ENCODE measurements around the gene NDUFAF5. TPM values are rescaled to one million over a fixed set of nuclear protein-coding genes. Genes with fewer than 3 reads are reported as not detected.

The NDUFAF5 gene
- total RNA-seq, 1 donor from 2014 or later = 11.1 TPM

GRCh38 chr20:13775867-13776266 is 9.0 kb upstream of the NDUFAF5 start:
- DNase-seq (ENCODE audit: low read depth in 2 of 2) = no peak

DNA sequence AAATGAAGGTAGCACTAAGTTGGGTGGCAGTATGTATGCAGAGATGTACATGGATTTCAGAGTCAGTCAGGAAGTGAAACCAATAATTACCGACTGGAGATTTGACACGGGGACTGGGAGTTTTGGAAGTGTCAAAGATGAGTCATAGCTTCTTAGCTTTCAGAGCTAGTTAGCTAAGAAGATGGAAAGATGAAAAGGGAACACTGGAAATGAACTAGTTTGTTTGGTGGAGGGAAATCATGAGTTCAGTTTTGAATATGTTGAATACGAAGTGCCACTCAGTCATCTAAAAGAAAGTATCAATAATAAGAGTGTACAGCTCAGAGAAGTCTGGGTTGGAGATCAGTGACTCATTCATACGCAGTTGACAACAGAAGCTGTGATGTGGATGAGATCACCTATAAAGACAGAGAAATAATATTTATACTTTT is 7.6 kb upstream of the NDUFAF5 start:
- DNase-seq (ENCODE audit: low read depth in 2 of 2) = peak in 1 of 2 donors; percentile 72

DNA sequence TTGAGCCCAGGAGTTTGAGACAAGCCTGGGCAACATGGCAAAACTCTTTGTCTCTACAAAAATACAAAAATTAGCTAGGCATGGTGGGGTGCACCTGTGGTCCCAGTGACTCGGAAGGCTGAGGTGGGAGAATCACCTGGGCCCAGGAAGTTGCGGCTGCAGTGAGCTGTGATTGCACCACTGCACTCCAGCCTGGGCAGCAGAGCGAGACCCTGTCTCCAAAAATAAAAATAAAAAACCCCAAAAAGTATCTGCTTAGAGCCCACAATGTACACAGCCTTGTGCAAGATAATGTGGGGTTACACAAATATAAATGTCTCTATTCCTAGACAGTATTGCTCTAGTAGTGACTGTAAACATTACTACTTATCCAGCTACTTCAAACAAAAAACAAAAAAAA is 6.0 kb upstream of the NDUFAF5 start:
- no peak for DNase-seq (ENCODE audit: low read depth in 2 of 2)

DNA sequence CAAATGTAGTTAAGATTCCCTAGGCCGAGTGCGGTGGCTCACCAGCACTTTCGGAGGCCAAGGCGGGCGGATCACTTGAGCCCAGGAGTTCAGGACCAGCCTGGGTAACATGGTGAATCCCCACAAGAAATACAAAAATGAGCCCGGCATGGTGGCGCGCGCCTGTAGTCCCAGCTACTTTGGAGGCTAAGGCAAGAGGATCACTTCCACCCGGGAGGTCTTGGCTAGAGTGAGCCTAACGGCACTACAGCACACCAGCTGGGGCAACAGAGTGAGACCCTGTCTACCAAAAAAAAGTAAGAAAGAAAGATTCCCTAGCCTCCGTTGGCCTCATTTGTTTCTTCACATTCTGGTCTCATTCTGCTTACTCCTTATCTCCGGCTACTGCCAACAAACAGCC is 1.3 kb upstream of the NDUFAF5 start:
- DNase-seq (ENCODE audit: low read depth in 2 of 2) = no peak

- DNase-seq (ENCODE audit: low read depth in 2 of 2) = no peak
Observed at GRCh38 chr20:13784271-13784892, 446 bp upstream of the NDUFAF5 start.

DNA sequence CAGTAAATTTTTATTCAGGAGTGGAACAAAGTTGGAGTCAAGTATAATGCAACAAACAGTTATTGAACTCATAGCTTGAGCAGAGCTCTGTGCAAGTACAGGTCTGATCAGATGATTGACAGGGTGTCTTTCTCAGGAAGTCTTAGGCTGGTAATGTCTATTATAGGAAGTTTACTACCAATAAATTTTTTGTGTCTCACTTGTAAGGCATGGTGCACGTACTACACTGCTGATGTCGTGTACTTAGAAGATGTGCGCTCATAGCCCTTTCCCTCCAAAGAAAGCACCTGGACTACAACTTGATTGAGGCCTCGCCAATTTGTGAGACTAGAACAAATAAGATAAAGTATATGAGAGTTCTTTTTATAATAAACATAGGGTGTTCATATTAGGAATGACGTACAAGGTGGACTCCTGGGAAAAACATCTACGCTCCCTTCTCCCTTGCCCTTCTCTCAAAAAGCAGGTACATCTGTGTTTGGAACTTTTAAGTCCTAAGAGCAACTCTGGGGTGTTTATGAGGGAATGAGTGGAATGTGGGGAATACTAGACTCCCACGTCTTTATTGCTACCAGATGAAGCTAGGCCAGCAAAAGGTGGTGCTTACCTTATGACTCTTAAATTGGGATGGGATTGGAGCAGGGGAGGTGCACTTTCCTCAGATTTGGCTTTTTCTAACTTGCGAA is 1.5 kb downstream of the NDUFAF5 start:
- DNase-seq (ENCODE audit: low read depth in 2 of 2) = no peak

- peak; percentile 76 to 81 for DNase-seq (ENCODE audit: low read depth in 2 of 2)
Observed at GRCh38 chr20:13788167-13788834, 3.5 kb downstream of the NDUFAF5 start.

DNA sequence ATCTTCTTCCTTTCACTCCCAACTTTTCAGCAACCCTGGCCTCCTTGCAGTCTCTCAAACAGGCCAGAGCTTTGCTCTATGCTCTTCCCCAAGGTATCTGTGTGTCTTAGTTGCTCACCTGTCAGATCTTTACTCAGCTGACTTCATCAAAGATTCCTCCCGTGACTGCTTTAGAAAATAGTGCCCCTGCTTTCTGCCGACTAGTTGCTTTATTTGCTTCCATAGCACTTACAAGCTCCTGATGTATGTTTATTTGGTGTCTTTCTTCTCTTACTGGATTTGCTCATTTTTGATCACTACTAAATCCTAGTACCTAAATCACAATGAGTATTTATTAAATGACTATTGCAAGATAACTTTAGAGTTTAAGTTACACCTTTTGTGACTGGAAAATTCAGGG is 5.9 kb downstream of the NDUFAF5 start:
- DNase-seq (ENCODE audit: low read depth in 2 of 2) = no peak

DNA sequence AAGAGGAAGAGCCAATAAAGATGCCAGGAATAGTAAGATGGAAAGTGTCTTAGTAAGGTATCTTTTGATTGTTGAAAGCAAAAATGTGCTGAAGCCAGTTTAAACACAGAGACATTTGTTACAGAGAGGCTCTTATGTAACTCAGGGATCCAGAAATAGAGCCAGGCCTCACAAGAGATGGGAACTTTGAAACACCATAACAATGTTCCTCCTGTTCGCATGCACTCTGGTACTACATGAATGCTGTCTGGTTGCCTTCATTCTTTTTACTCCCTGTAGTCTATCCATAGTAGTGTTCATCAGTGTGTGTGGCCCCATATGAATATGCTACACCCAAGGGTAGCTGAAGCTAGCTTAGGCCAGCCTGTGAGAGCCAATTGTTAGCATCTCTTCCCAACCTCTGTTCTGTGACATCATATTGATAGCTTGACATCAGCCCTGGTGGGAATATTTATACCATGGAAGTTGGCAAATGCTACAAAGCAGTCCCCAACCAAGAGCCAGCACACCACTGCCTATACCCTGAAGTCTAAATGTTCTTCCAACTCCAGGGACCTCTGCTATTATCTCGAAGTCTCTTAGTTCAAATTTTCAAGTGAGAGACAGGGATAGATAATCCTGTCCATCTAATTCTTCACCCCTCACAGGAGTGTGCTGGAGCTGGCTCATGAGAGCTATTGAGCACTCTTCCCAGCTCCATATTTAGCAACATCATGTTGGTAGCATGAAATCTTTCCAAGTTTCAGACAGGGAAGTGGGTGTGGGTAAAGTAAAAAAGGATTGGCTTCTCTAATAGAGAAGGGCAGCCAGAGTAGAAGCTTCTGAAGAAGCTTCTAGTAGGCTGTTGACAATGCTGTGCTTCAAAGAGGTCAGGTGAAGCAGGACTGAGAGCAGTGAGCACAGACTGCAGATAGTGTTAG is 7.0 kb downstream of the NDUFAF5 start:
- no peak for DNase-seq (ENCODE audit: low read depth in 2 of 2)

DNA sequence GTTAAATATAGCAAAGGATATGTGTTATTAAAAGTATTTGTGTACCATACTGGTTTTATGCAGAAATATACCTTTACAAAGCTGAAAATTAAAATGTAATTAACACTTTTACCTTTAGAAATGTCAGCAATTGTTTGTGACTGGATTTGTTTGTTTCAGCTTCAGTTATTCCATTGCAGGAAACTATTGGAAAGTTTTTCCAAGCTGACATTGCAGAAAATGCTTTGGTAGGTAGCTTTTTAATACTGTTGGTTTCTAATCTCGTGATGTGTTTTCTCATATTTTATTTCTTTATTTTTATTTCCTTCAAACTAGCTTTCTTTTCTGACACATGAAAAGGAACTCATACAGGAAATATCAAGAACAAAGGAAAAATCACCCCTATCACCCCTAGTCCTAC is 8.2 kb downstream of the NDUFAF5 start:
- DNase-seq (ENCODE audit: low read depth in 2 of 2) = peak in 1 of 2 donors; percentile 65

DNA sequence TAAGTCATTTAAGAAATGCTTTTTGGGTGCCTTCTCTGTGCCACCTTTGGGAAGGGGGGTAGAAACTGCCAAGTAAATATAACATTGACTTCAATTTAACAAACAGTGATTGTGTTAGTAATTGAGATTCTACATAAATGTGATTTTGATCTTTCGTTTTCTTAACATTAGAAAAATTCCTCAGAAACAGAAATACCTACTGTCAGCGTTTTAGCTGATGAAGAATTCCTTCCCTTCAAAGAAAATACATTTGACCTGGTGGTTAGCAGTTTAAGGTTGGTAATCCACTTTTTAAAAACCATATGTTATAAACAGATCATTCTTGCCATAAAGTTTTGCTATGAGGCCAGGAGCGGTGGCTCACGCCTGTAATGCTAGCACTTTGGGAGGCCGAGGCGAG is 9.8 kb downstream of the NDUFAF5 start:
- no peak for DNase-seq (ENCODE audit: low read depth in 2 of 2)

- DNase-seq (ENCODE audit: low read depth in 2 of 2) = no peak
Observed at GRCh38 chr20:13799040-13799439, 14.2 kb downstream of the NDUFAF5 start.

- DNase-seq (ENCODE audit: low read depth in 2 of 2) = no peak
Observed at GRCh38 chr20:13799974-13800373, 15.1 kb downstream of the NDUFAF5 start.

DNA sequence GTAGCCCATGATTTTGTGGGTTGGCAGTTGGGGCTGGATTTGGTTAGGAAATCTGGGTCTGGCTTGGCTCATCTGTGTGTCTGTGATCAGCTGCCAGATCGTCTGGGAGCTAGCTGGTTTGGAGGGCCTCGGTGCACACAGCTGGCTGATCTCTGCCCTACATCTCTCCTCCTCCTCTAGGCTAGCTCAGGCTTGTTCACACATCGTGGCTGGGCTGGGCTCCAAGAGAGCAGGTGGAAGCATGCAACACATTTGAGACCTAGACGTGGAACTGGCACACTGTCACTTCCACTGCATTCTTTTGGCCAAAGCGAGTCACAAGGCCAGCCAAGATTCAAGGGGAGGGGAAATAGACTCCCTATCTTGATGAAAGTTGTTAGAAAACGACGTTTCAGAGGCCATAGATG is 15.9 kb downstream of the NDUFAF5 start:
- peak; percentile 75 to 77 for DNase-seq (ENCODE audit: low read depth in 2 of 2)

GRCh38 chr20:13809373-13809772 is 24.5 kb downstream of the NDUFAF5 start:
- DNase-seq (ENCODE audit: low read depth in 2 of 2) = no peak

GRCh38 chr20:13809855-13810254 is 25.0 kb downstream of the NDUFAF5 start:
- DNase-seq (ENCODE audit: low read depth in 2 of 2) = no peak

DNA sequence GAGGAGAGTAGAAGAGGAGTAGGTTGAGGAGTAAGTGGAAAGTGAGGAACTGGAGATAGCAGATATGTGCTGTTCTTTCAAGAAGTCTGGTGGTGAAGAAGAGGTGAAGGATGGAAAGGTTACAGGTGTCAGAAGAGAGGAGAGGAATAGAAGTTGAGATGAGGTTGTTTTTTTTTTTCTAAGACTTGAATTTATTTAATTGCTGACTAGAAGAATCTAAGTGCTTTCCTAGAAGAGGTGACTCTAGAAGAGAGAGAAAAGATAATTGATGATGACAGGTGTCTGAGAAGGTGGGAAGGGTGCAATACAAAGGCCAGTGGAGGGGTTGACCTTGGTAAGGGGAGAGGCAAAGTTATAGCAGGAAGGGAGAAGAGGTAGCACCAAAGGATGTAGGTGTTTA is 25.6 kb downstream of the NDUFAF5 start:
- no peak for DNase-seq (ENCODE audit: low read depth in 2 of 2)

- DNase-seq (ENCODE audit: low read depth in 2 of 2) = no peak
Observed at GRCh38 chr20:13813910-13814309, 29.1 kb downstream of the NDUFAF5 start.

DNA sequence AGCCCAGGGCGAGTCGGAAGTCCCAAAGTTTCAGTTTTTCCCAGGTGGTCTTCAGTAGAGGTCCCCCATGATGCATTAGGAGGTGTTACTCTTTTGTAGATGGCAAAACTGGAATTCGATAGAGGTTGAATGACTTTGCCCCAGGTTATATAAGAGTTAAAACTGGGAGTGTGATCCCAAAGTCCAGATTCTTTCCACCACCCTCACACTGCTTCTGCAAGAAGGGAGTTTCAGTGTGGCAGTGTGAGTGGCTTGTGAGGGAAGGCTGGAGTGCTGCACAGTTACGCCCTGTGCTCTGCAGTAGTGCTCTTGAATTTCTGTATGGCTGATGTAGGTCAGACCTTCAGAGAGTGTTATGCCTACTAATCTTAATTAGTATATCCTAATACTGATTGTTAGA is 29.8 kb downstream of the NDUFAF5 start:
- no peak for DNase-seq (ENCODE audit: low read depth in 2 of 2)

DNA sequence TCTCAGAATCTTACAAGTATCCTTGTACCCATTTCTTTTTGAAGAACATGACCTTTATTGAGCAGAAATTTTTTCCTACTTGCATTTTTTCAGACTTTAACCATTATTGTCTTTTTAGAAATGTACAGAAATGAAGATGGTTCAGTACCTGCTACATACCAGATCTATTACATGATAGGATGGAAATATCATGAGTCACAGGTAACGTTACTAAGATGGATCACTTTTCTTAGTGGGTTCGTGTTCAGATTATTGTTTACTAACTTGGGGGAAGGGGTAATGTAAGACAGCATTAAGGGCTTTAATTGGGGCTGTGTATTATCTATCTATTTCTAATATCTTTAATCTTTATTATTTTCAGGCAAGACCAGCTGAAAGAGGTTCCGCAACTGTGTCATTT is 31.9 kb downstream of the NDUFAF5 start:
- DNase-seq (ENCODE audit: low read depth in 2 of 2) = no peak

- peak; percentile 28 to 58 for DNase-seq (ENCODE audit: low read depth in 2 of 2)
Observed at GRCh38 chr20:13817342-13817741, 32.5 kb downstream of the NDUFAF5 start.

Measured in lung microvascular endothelial cell (primary cell).